Measurements from ENCODE around the gene RPS6KA4.
"Not testable (repeated sequence)": the region's sequence is repeated elsewhere in the genome, so short reads cannot be mapped to it uniquely, and the experiment has no call there.

RPS6KA4 gene

GRCh38 chr11:64406221-64406946 is 47.4 kb downstream of the RPS6KA4 start:
- Histone ChIP-seq H3K36me3 (ENCODE audit: insufficient read depth, low read length) (no peaks in the 10 kb centered on the region), H3K4me3 (ENCODE audit: low read length) (no peak overlapping the region), H3K27me3 (ENCODE audit: insufficient read depth, low read length) (no peaks in the 10 kb centered on the region), H2AFZ (ENCODE audit: low read depth, low read length) (no peak overlapping the region), H3K4me1 (ENCODE audit: insufficient read depth, low read length) (peaks cover 12% of the 10 kb centered on the region), H3K9me3 (ENCODE audit: low read length) (no peaks in the 10 kb centered on the region)

GRCh38 chr11:64407221-64407620 is 48.3 kb downstream of the RPS6KA4 start:
- Histone ChIP-seq H3K9me3 (ENCODE audit: low read length) (no peaks in the 10 kb centered on the region), H3K36me3 (ENCODE audit: insufficient read depth, low read length) (no peaks in the 10 kb centered on the region), H3K4me3 (ENCODE audit: low read length) (no peak overlapping the region), H3K4me1 (ENCODE audit: insufficient read depth, low read length) (peaks cover 12% of the 10 kb centered on the region), H3K27me3 (ENCODE audit: insufficient read depth, low read length) (no peaks in the 10 kb centered on the region), H2AFZ (ENCODE audit: low read depth, low read length) (no peak overlapping the region)

- no peaks in the 10 kb centered on the region for H3K9me3 ChIP-seq (ENCODE audit: low read length)
These were observed 48.7 kb downstream of the RPS6KA4 start for GRCh38 chr11:64407630-64408029.

GRCh38 chr11:64409278-64409677 is 50.3 kb downstream of the RPS6KA4 start:
- no peak overlapping the region for H2AFZ ChIP-seq (ENCODE audit: low read depth, low read length)
- H3K27me3 ChIP-seq (ENCODE audit: insufficient read depth, low read length), result no peaks in the 10 kb centered on the region
- no peaks in the 10 kb centered on the region for H3K36me3 ChIP-seq (ENCODE audit: insufficient read depth, low read length)
- H3K9me3 ChIP-seq (ENCODE audit: low read length), result no peaks in the 10 kb centered on the region
- peaks cover 9% of the 10 kb centered on the region for H3K4me1 ChIP-seq (ENCODE audit: insufficient read depth, low read length)
- H3K4me3 ChIP-seq (ENCODE audit: low read length), result no peak overlapping the region

More at GRCh38 chr11:64407630-64408029, 48.7 kb downstream of the RPS6KA4 start:
- Histone ChIP-seq H3K4me3 (ENCODE audit: low read length) (no peak overlapping the region), H2AFZ (ENCODE audit: low read depth, low read length) (no peak overlapping the region), H3K27me3 (ENCODE audit: insufficient read depth, low read length) (no peaks in the 10 kb centered on the region), H3K36me3 (ENCODE audit: insufficient read depth, low read length) (no peaks in the 10 kb centered on the region), H3K4me1 (ENCODE audit: insufficient read depth, low read length) (peaks cover 12% of the 10 kb centered on the region)

DNA sequence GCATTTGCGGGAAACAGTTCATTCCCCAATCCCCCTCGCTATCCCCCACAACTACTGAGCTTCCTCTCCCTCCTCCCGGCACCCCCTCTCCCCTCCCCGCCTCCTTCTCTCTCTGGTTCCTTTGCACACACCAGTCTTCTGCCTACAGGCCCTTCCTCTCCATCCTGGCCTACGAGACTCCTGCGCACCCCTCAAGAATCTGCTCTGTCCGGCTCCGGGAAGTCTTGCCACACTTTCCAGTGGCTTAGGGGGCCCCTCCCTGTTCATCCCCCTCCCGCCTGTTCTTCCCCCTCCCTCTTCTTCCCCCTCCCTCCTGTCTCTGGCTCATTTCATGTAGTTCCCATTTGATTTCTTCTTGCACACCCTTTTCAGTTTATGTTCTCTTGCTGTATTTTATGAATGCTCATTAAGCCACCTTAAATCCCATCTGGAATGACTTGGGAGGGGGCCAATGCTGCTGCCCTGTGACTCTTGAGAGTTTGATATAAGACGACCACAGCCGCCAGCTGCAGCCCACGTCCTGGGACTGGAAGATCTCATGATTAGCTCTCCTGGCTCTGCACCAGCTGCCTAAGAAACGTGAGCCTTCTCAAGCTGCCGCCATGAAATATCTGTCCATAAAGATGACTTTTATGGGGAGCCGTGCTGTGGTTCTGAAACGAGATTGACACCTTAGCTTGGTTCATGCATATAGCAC is 50.9 kb downstream of the RPS6KA4 start:
- Histone ChIP-seq H3K4me3 (ENCODE audit: low read length) (no peak overlapping the region), H3K9me3 (ENCODE audit: low read length) (no peaks in the 10 kb centered on the region), H3K36me3 (ENCODE audit: insufficient read depth, low read length) (no peaks in the 10 kb centered on the region), H2AFZ (ENCODE audit: low read depth, low read length) (no peak overlapping the region), H3K4me1 (ENCODE audit: insufficient read depth, low read length) (peaks cover 9% of the 10 kb centered on the region), H3K27me3 (ENCODE audit: insufficient read depth, low read length) (no peaks in the 10 kb centered on the region)

DNA sequence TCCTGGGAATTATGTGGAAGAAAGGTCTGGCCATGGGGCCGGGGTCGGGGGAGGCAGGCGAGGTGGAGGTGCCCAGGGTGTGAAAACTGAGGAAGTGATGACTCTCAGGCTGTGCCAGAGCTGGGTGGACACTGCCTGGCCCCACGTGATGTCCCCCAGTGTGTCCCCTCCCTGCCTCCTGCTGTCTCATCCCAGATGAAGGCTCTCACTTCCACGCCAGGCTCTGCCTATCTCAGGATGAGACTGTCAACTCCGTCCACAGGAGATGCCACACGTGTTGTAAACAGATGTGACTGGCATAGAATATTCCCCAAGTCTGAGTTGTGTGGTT is 51.4 kb downstream of the RPS6KA4 start:
- no peak overlapping the region for H2AFZ ChIP-seq (ENCODE audit: low read depth, low read length)
- peaks cover 9% of the 10 kb centered on the region for H3K4me1 ChIP-seq (ENCODE audit: insufficient read depth, low read length)
- no peaks in the 10 kb centered on the region for H3K9me3 ChIP-seq (ENCODE audit: low read length)
- no peaks in the 10 kb centered on the region for H3K27me3 ChIP-seq (ENCODE audit: insufficient read depth, low read length)
- no peak overlapping the region for H3K4me3 ChIP-seq (ENCODE audit: low read length)
- H3K36me3 ChIP-seq (ENCODE audit: insufficient read depth, low read length), result no peaks in the 10 kb centered on the region

DNA sequence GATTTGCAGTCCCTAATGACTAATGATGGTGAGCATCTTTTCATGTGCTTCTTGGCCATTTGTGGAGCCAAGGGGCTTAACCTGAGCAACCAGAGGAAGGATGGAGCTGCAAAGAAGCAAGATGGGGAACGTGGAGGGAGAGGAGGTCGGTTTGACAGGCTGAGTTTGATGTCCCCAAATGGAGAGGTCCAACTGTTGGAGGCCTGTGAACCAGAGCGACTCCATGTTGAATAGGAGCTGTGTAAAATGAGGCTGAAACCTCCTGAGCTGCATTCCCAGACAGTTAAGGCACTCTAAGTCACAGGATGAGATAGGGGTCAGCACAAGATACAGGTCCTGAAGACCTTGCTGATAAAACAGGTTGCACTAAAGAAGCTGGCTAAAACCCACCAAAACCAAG is 54.5 kb downstream of the RPS6KA4 start:
- no peaks in the 10 kb centered on the region for H3K36me3 ChIP-seq (ENCODE audit: insufficient read depth, low read length)
- H2AFZ ChIP-seq (ENCODE audit: low read depth, low read length), result no peak overlapping the region
- no peaks in the 10 kb centered on the region for H3K9me3 ChIP-seq (ENCODE audit: low read length)
- no peaks in the 10 kb centered on the region for H3K4me1 ChIP-seq (ENCODE audit: insufficient read depth, low read length)
- no peaks in the 10 kb centered on the region for H3K27me3 ChIP-seq (ENCODE audit: insufficient read depth, low read length)
- H3K4me3 ChIP-seq (ENCODE audit: low read length), result no peak overlapping the region

GRCh38 chr11:64415286-64415685 is 56.3 kb downstream of the RPS6KA4 start:
- Histone ChIP-seq H3K4me3 (ENCODE audit: low read length) (no peak overlapping the region), H3K36me3 (ENCODE audit: insufficient read depth, low read length) (no peaks in the 10 kb centered on the region), H2AFZ (ENCODE audit: low read depth, low read length) (no peak overlapping the region), H3K4me1 (ENCODE audit: insufficient read depth, low read length) (no peaks in the 10 kb centered on the region), H3K9me3 (ENCODE audit: low read length) (no peaks in the 10 kb centered on the region), H3K27me3 (ENCODE audit: insufficient read depth, low read length) (no peaks in the 10 kb centered on the region)

DNA sequence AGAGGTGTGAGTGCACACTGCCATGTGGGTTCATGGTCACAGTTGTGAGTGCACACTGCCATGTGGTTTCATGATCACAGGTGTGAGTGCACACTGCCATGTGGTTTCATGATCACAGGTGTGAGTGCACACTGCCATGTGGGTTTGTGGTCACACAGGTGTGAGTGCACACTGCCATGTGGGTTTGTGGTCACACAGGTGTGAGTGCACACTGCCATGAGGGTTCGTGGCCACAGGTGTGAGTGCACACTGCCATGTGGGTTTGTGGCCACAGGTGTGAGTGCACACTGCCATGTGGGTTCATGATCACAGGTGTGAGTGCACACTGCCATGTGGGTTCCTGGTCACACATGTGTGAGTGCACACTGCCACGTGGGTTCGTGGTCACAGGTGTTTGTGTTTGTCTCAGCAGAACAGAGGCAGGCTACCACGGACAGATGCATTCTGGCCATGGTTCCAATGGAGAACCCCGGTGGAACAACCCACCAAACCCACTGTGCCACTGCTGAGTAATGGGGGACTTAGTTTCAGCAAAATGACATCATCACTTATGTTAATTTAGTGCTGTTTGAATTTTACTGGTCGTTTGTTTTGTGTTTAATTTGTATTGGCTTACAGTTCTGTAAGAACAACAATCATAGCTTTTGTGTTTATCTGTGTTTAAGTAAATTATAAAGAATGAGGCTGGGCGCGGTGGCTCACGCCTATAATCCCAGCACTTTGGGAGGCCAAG is 57.2 kb downstream of the RPS6KA4 start:
- Histone ChIP-seq H3K36me3 (ENCODE audit: insufficient read depth, low read length) (no peaks in the 10 kb centered on the region), H3K27me3 (ENCODE audit: insufficient read depth, low read length) (no peaks in the 10 kb centered on the region), H2AFZ (ENCODE audit: low read depth, low read length) (no peak overlapping the region), H3K4me1 (ENCODE audit: insufficient read depth, low read length) (no peaks in the 10 kb centered on the region), H3K4me3 (ENCODE audit: low read length) (no peak overlapping the region), H3K9me3 (ENCODE audit: low read length) (no peaks in the 10 kb centered on the region)

GRCh38 chr11:64418233-64418632 is 59.3 kb downstream of the RPS6KA4 start:
- not testable (repeated sequence) for H2AFZ ChIP-seq (ENCODE audit: low read depth, low read length); H3K4me3 ChIP-seq (ENCODE audit: low read length); H3K36me3 ChIP-seq (ENCODE audit: insufficient read depth, low read length); H3K4me1 ChIP-seq (ENCODE audit: insufficient read depth, low read length); H3K27me3 ChIP-seq (ENCODE audit: insufficient read depth, low read length); H3K9me3 ChIP-seq (ENCODE audit: low read length)

DNA sequence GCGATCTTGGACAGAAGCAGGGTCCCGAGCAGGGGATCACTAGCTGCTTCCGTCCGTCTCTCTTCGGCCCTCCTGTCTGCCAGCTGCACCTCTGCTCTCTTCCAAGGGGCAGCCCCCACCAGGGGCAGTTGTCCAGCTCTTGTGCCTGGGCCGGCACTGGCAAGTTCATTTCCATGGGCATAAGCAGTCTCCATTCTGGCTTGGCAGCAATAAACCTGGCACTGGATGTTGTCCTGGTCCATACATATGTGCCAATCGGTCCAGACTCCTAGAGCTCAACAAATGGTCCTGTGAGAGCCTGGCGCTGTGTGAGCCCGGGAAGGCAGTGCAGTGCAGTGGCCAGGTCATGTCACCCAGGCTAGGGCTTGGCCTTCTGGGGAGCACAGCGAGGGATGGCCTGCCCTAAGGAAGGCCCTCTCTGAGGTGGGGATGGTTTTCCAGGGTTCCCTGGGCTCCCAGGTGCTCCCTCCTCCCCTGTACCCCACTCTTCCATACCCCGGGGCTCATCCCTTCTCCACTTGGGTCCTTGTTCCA is 60.4 kb downstream of the RPS6KA4 start:
- Histone ChIP-seq H3K9me3 (ENCODE audit: low read length) (no peaks in the 10 kb centered on the region), H2AFZ (ENCODE audit: low read depth, low read length) (no peak overlapping the region), H3K4me3 (ENCODE audit: low read length) (no peak overlapping the region), H3K4me1 (ENCODE audit: insufficient read depth, low read length) (no peaks in the 10 kb centered on the region), H3K36me3 (ENCODE audit: insufficient read depth, low read length) (no peaks in the 10 kb centered on the region), H3K27me3 (ENCODE audit: insufficient read depth, low read length) (no peaks in the 10 kb centered on the region)

- H3K4me3 ChIP-seq (ENCODE audit: low read length), result no peak overlapping the region
- no peaks in the 10 kb centered on the region for H3K36me3 ChIP-seq (ENCODE audit: insufficient read depth, low read length)
- H3K9me3 ChIP-seq (ENCODE audit: low read length), result no peaks in the 10 kb centered on the region
- no peaks in the 10 kb centered on the region for H3K4me1 ChIP-seq (ENCODE audit: insufficient read depth, low read length)
- H2AFZ ChIP-seq (ENCODE audit: low read depth, low read length), result no peak overlapping the region
- no peaks in the 10 kb centered on the region for H3K27me3 ChIP-seq (ENCODE audit: insufficient read depth, low read length)
These were observed 61.0 kb downstream of the RPS6KA4 start for GRCh38 chr11:64419818-64420485.

Data from neuron (in vitro differentiated cells).